Measurements from ENCODE around the gene SNX15.
"Not testable (repeated sequence)": the region's sequence is repeated elsewhere in the genome, so short reads cannot be mapped to it uniquely, and the experiment has no call there.

Gene SNX15

GRCh38 chr11:65016705-65017104 is 10.5 kb upstream of the SNX15 start:
- DNase-seq (ENCODE audit: low read depth): no peak

GRCh38 chr11:65017937-65018336 is 9.3 kb upstream of the SNX15 start:
- no peak for DNase-seq (ENCODE audit: low read depth)

- no peak for DNase-seq (ENCODE audit: low read depth)
Measured at GRCh38 chr11:65019824-65020223, 7.4 kb upstream of the SNX15 start.

- DNase-seq (ENCODE audit: low read depth): no peak
Measured at GRCh38 chr11:65021003-65021402, 6.2 kb upstream of the SNX15 start.

GRCh38 chr11:65021509-65021908 is 5.7 kb upstream of the SNX15 start:
- DNase-seq (ENCODE audit: low read depth): no peak

GRCh38 chr11:65023502-65023901 is 3.7 kb upstream of the SNX15 start:
- DNase-seq (ENCODE audit: low read depth): not testable (repeated sequence)

GRCh38 chr11:65026810-65027209 is 429 bp upstream of the SNX15 start:
- no peak for DNase-seq (ENCODE audit: low read depth)

- DNase-seq (ENCODE audit: low read depth): no peak
Measured at GRCh38 chr11:65032216-65032615, 5.0 kb downstream of the SNX15 start.

- DNase-seq (ENCODE audit: low read depth): no peak
Measured at GRCh38 chr11:65034423-65034822, 7.2 kb downstream of the SNX15 start.

GRCh38 chr11:65035579-65035978 is 8.3 kb downstream of the SNX15 start:
- DNase-seq (ENCODE audit: low read depth): no peak

- no peak for DNase-seq (ENCODE audit: low read depth)
Measured at GRCh38 chr11:65036931-65037330, 9.7 kb downstream of the SNX15 start.

GRCh38 chr11:65040520-65040846 is 13.2 kb downstream of the SNX15 start:
- no peak for DNase-seq (ENCODE audit: low read depth)

GRCh38 chr11:65040847-65041622 is 13.8 kb downstream of the SNX15 start, which contains the start of gene SAC3D1:
SAC3D1 (plus strand) TSS chr11:65041210; CDS start chr11:65041293, 83 bp downstream.
- DNase-seq (ENCODE audit: low read depth): peak; percentile 89

- no peak for DNase-seq (ENCODE audit: low read depth)
Measured at GRCh38 chr11:65042891-65043290, 15.7 kb downstream of the SNX15 start.

GRCh38 chr11:65043881-65044501 is 16.8 kb downstream of the SNX15 start:
- DNase-seq (ENCODE audit: low read depth): no peak

- DNase-seq (ENCODE audit: low read depth): no peak
Measured at GRCh38 chr11:65045061-65045460, 17.8 kb downstream of the SNX15 start.

GRCh38 chr11:65045728-65046127 is 18.5 kb downstream of the SNX15 start:
- DNase-seq (ENCODE audit: low read depth): no peak

GRCh38 chr11:65047581-65048422 is 20.6 kb downstream of the SNX15 start:
- no peak for DNase-seq (ENCODE audit: low read depth)

GRCh38 chr11:65051398-65051858 is 24.2 kb downstream of the SNX15 start:
- no peak for DNase-seq (ENCODE audit: low read depth)

- no peak for DNase-seq (ENCODE audit: low read depth)
Measured at GRCh38 chr11:65053827-65054508, 26.7 kb downstream of the SNX15 start.

- no peak for DNase-seq (ENCODE audit: low read depth)
Measured at GRCh38 chr11:65055538-65055937, 28.3 kb downstream of the SNX15 start.

GRCh38 chr11:65056999-65057398 is 29.8 kb downstream of the SNX15 start:
- no peak for DNase-seq (ENCODE audit: low read depth)
